ENCODE measurements around the gene SH2D6.

Gene SH2D6

GRCh38 chr2:85419009-85419675, 628 bp downstream of the SH2D6 start:
- no peak for TF ChIP-seq CTCF (IDR thresholded peaks at IDR 0.05)
- H3K27me3 ChIP-seq (ENCODE audit: control insufficient read depth, insufficient read depth, low read length) = no peaks in the 10 kb centered on the region
- peaks cover 40% of the 10 kb centered on the region for H3K4me1 ChIP-seq
- peak overlapping the region; percentile 94 for H2AFZ ChIP-seq
- peak overlapping the region; percentile 91 for H3K4me2 ChIP-seq (ENCODE audit: low read length)
- peaks cover 3% of the 10 kb centered on the region for H3K79me2 ChIP-seq
- peak overlapping the region; percentile 77 for H3K9ac ChIP-seq
- no peaks in the 10 kb centered on the region for H3K9me3 ChIP-seq (ENCODE audit: control insufficient read depth, low read length)
- H3K4me3 ChIP-seq (ENCODE audit: low read depth, low read length) = peak overlapping the region; percentile 82
- H3K27ac ChIP-seq = peak overlapping the region; percentile 92
- no peaks in the 10 kb centered on the region for H3K36me3 ChIP-seq (ENCODE audit: control insufficient read depth, insufficient read depth, low read length)

GRCh38 chr2:85420536-85421259, 2.2 kb downstream of the SH2D6 start:
- Histone ChIP-seq H3K27me3 (ENCODE audit: control insufficient read depth, insufficient read depth, low read length) (no peaks in the 10 kb centered on the region), H3K36me3 (ENCODE audit: control insufficient read depth, insufficient read depth, low read length) (no peaks in the 10 kb centered on the region), H3K9ac (no peak overlapping the region), H2AFZ (peak overlapping the region; percentile 48), H3K4me3 (ENCODE audit: low read depth, low read length) (no peak overlapping the region), H3K4me2 (ENCODE audit: low read length) (peak overlapping the region; percentile 16), H3K4me1 (peaks cover 28% of the 10 kb centered on the region), H3K9me3 (ENCODE audit: control insufficient read depth, low read length) (no peaks in the 10 kb centered on the region), H3K79me2 (peaks cover 3% of the 10 kb centered on the region), H3K27ac (peak overlapping the region; percentile 92)
- peak; percentile 100 for TF ChIP-seq CTCF (IDR thresholded peaks at IDR 0.05)

- no peak overlapping the region for H3K4me3 ChIP-seq (ENCODE audit: low read depth, low read length)
- H3K9ac ChIP-seq = no peak overlapping the region
- H2AFZ ChIP-seq = peak overlapping the region; percentile 48
- peaks cover 3% of the 10 kb centered on the region for H3K79me2 ChIP-seq
- H3K27me3 ChIP-seq (ENCODE audit: control insufficient read depth, insufficient read depth, low read length) = no peaks in the 10 kb centered on the region
- TF ChIP-seq CTCF (IDR thresholded peaks at IDR 0.05) = no peak
- H3K27ac ChIP-seq = no peak overlapping the region
- H3K4me1 ChIP-seq = peaks cover 25% of the 10 kb centered on the region
- H3K36me3 ChIP-seq (ENCODE audit: control insufficient read depth, insufficient read depth, low read length) = no peaks in the 10 kb centered on the region
- H3K9me3 ChIP-seq (ENCODE audit: control insufficient read depth, low read length) = no peaks in the 10 kb centered on the region
- no peak overlapping the region for H3K4me2 ChIP-seq (ENCODE audit: low read length)
Observed at GRCh38 chr2:85421260-85422071, 3.0 kb downstream of the SH2D6 start.

- no peaks in the 10 kb centered on the region for H3K36me3 ChIP-seq (ENCODE audit: control insufficient read depth, insufficient read depth, low read length)
- peaks cover 3% of the 10 kb centered on the region for H3K79me2 ChIP-seq
- H3K27ac ChIP-seq = no peak overlapping the region
- TF ChIP-seq CTCF (IDR thresholded peaks at IDR 0.05) = no peak
- H3K27me3 ChIP-seq (ENCODE audit: control insufficient read depth, insufficient read depth, low read length) = no peaks in the 10 kb centered on the region
- no peaks in the 10 kb centered on the region for H3K9me3 ChIP-seq (ENCODE audit: control insufficient read depth, low read length)
- H3K4me2 ChIP-seq (ENCODE audit: low read length) = no peak overlapping the region
- no peak overlapping the region for H3K4me3 ChIP-seq (ENCODE audit: low read depth, low read length)
- H2AFZ ChIP-seq = no peak overlapping the region
- H3K4me1 ChIP-seq = peaks cover 25% of the 10 kb centered on the region
- H3K9ac ChIP-seq = no peak overlapping the region
Observed at GRCh38 chr2:85422072-85422457, 3.6 kb downstream of the SH2D6 start.
